ENCODE results near the gene GRIK3. TPM values are rescaled to one million over a fixed set of nuclear protein-coding genes. Genes with fewer than 3 reads are reported as not detected.
"Not testable (repeated sequence)": the region's sequence is repeated elsewhere in the genome, so short reads cannot be mapped to it uniquely, and the experiment has no call there.

The GRIK3 gene
- total and polyA plus RNA-seq, 2 of the 8 experiments (the other 6 are each of a cell fraction or from before 2014, with no cell fraction given), result 2.1 to 3.4 TPM

GRCh38 chr1:36767429-36767828 lies 266.9 kb downstream of the GRIK3 start:
- H3K14ac ChIP-seq (ENCODE audit: insufficient read length); H4K91ac ChIP-seq (replicated peaks; ENCODE audit: insufficient read length, low read length); H3K4me3 ChIP-seq (ENCODE audit: extremely low read depth in 1 of 4, insufficient read depth in 2 of 4, low read depth in 3 of 4, low read length in 4 of 4); H2BK20ac ChIP-seq (ENCODE audit: low read length); H4K5ac ChIP-seq (ENCODE audit: insufficient read length, low read depth, low read length); DNase-seq (ENCODE audit: low read depth in 1 of 2, low spot score in 2 of 2); H3K9ac ChIP-seq (replicated peaks in 1 of 4; ENCODE audit: extremely low read depth in 1 of 4, low read depth in 3 of 4, low read length in 3 of 4); H4K20me1 ChIP-seq (replicated peaks in 1 of 2; ENCODE audit: control insufficient read depth in 1 of 2, insufficient read depth in 2 of 2, low read length in 2 of 2); CTCF ChIA-PET (ENCODE audit: partially characterized antibody); H3K4ac ChIP-seq (replicated peaks; ENCODE audit: insufficient read length, low read depth, low read length); H2BK12ac ChIP-seq (ENCODE audit: low read depth, low read length); H2BK15ac ChIP-seq (ENCODE audit: low read length); H3K56ac ChIP-seq (replicated peaks; ENCODE audit: insufficient read length, low read depth, low read length); H2AK5ac ChIP-seq (ENCODE audit: low read depth, low read length); H3K18ac ChIP-seq (ENCODE audit: extremely low read depth, low read length); FAIRE-seq; H3K27ac ChIP-seq (ENCODE audit: low read depth, low read length); H3K36me3 ChIP-seq (ENCODE audit: control insufficient read depth in 2 of 4, insufficient read depth in 4 of 4, low read length in 3 of 4); H3K4me2 ChIP-seq (ENCODE audit: insufficient read depth in 1 of 2, low read depth in 2 of 2, low read length in 2 of 2); H3K79me2 ChIP-seq (ENCODE audit: control insufficient read depth in 1 of 2, insufficient read depth in 2 of 2, low read length in 2 of 2); H2AFZ ChIP-seq (ENCODE audit: low read length); H4K8ac ChIP-seq (ENCODE audit: extremely low read depth, insufficient read depth, low read length); H3K27me3 ChIP-seq (replicated peaks in 1 of 4; ENCODE audit: control insufficient read depth in 3 of 4, extremely low read depth in 1 of 4, insufficient read depth in 3 of 4, low read length in 3 of 4); H3K9me3 ChIP-seq (ENCODE audit: insufficient read depth in 2 of 2, low read depth in 1 of 2, low read length in 1 of 2); H2BK120ac ChIP-seq (replicated peaks; ENCODE audit: low read depth, low read length); POLR2A ChIA-PET (ENCODE audit: partially characterized antibody); H3K23ac ChIP-seq (ENCODE audit: insufficient read length); H2BK5ac ChIP-seq (ENCODE audit: low read depth, low read length); H3K79me1 ChIP-seq (ENCODE audit: low read depth, low read length); H3K23me2 ChIP-seq (ENCODE audit: low read depth, low read length): not testable (repeated sequence)
- 80% methylated on average over 2 of the region's 4 CpGs; no CpG with 5 or more reads in 1 of the 2 experiments for WGBS, 2 experiments (ENCODE audit: extremely low coverage in 1 of 2, insufficient coverage in 1 of 2, insufficient read length in 1 of 2, insufficient replicate concordance in 2 of 2, low coverage in 1 of 2, low lambda C conversion rate in 2 of 2, missing lambda C conversion rate in 1 of 2)
- H3K4me1 ChIP-seq (replicated peaks in 1 of 4; ENCODE audit: control insufficient read depth in 3 of 4, insufficient read depth in 4 of 4, low read length in 3 of 4), result peaks cover 18 to 40% (median 35%) of the 10 kb centered on the region in 4 experiments
